GM21737 (cell line): Measurements from ENCODE around the gene AGPAT4.
"Not testable (repeated sequence)": the region's sequence is repeated elsewhere in the genome, so short reads cannot be mapped to it uniquely, and the experiment has no call there.

Source experiments
- ATAC-seq: cut with Tn5 transposase; IDR thresholded peaks from one replicate; pipeline ENCODE4 v1.9.1; 2021; ENCODE audit warnings: mild to moderate bottlenecking, moderate library complexity; ENCODE audit not compliant: unreplicated experiment

Gene AGPAT4

DNA sequence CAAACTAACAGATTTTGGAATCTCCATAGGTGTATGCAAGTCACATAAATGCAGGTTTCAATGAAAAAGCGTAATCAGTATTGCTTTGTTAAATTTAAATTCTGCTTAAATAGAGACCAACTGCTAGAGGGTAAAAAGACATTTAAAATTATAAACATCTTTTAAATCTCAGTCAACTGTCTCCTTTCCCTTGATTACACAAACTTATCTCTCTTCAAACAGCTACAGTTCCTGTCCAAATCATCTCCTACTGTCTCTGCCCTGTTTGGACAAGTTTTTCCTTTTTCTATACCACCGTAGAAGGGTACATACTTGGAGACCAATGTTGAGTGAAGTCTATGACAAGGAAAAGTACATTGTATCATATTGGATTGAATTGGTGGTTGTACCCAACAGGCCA, 43.5 kb downstream of the AGPAT4 start:
- no peak for ATAC-seq

DNA sequence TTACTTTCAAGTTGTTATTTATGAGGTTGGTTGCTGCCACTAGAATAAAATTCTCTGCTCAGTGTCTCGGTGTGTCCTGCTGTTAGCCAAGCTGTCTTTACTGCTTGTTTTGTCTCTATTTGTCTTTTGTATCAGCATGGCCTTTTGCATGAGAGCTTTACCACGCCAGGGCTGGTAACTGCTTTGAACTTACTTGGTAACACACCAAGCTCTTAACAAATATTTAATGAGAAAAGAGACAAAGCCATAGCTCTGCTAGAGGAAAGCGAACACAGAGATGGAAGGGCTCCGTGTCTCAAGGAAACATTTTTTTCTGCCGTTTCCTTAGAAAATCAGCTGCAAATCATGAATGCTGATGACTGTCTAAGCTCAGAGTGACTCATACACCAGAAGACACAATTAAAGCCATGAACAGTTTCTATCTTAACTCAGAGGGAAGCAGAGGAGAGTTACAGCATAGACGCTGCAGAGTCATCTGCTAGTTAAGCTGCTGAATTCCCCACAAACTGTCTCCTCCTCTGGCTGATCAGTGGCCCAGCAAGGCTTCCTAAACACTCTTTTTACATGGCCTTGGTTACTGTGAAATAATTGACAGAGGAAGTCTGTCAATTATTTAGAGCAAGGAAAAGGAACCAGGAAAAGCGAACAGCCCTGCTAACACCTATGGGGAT, 44.8 kb downstream of the AGPAT4 start:
- ATAC-seq = peak; percentile 50

DNA sequence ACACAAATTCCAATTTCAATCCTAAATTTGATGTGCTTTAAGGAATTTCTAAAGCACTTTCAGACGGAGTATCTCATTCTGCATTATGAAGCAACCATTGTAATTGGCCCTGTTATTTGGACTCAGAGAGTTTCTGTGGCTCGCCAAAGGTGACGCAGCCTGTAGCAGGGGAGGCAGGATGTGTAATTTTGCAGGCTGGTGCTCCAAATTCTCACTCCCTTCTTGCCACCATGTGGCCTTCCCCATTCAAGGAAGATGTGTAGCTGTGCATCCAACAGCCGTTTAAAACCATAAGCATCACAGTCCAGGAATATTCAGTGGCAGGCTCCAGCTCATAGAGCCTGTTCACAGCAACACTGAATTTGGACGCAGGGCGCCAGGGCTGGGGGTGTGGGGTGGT, 45.8 kb downstream of the AGPAT4 start:
- no peak for ATAC-seq

DNA sequence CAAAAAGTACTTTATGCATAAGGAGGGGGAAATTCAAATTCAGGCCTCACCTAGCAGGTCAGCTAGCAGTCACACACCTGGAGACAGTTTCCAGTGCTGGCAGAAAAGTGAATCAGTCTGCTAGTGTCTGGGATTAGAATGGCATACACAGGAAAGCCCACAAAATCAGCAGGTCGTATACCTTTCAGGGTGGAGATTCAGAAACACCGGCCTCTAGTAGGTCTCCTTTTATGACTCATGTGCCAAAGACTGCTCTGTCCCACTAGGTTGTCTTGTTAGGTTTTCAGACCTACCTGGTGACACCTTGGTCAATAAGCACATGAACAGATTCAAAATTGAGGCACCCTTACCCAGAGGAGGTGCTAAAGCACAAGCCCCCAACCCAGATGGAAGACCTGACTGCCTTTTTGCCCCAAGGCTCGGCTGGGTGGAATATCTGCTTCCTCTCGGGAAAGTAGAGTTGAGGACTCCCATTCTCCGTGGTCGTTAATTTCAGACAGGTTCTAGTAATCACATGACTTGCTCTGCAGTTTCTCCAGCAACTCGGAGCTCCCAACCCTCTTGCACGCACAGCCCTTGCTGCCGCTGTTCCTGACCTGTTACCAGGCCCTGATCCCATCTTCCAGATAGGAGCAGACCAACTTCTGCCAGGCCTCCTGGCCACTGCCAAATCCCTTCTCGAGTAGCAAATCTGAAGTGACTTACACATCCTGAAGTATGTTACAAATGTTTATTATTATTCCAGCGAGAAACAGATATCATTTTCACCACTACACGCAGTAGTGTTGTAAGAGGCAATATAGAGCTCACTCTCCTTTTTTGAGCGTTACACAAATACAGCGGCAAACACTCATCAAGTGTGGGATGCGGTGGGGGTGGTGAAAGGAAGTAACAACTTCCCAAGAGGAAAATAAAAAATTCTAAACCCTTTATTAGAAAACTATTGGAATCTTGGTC, 46.6 kb downstream of the AGPAT4 start:
- ATAC-seq = no peak

DNA sequence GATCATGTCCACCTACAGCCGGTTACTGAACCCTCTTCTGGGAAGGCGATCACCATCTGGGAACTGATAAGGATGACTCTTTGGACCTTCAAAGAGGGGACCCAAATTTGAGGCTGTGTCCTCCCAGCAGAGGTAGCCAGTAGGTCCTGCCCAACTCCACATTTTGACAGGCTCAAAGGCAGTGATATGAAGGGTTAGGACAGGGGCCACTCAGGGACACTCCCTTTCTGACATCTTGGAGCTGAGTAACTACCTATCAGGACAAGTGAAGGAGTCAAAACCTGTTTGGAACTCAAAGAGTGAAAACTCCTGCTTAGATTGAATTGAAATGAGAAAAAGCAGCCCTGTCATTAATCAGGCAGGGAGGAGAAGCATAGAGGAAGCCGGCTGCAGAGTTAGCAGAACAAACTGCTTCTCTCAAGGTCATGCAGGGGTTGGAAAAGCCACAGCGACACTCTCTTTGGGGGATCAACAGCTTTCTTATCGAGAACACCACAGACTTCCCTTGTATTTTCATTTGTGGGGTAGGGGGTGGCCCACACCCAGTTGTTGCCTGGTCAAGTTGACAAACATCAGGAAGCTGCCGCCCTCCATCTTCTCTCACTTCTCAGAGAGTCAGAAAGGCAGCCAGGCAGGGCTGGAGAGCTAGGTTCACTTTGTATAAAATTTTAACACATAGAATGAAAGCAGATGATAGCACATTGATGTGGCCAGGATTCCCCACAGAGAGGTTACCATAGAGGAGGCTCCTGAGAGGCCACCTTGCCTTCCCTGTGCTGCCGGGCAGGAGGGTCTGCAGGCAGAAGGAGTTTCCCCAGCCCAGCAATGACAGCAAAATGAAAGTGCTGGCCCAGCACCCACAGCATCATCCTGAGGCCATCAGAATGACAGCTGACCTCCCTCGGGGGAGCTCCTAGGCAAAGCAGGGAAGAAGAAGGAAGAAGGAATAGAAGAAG, 47.6 kb downstream of the AGPAT4 start:
- ATAC-seq = no peak

DNA sequence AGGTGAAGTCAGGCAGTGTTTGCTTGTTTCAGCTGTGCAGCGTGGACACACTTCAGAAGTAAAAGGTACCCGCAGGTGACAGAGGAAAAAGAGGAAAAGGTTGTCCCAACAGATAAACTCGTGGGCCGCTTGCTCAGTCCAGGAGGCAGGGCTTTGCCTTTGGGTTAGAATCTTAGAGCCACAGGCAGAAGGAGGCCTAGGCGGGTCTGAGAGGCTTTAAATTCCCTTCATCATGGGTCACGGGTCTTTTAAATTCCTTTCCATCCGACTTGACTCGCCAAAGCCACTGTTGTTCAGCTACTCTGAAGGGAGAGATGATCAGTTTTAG, 48.2 kb downstream of the AGPAT4 start:
- no peak for ATAC-seq

DNA sequence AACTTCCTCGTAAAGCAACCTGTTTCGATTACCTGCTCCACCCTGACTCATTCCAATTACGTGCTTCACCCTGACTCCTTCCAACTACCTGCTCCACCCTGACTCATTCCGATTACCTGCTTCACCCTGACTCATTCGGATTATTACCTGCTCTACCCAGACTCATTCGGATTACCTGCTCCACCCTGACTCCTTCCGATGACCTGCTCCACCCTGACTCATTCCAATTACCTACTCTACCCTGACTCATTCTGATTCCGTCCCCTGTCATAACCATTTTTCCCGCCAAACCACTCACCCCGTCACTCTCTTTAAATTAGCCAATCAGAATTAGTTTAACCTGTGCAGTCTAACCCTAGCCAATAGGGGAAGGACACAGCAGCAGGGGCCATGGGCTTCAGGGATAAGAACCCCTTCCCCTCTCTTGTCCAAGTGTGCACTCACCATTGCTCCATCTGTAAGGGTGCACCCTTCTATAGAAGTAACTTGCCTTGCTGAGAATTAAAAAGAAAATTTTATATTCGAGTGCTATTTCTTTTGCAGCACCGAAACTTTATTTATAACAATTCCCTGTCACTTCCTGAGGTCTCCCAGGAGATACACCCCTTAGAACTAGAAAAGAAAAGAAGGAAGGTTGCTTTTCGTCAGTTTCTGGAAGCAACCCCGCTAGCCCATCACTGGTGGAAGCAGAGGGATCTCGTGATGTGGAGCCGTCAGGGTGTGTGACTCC, 48.7 kb downstream of the AGPAT4 start:
- not testable (repeated sequence) for ATAC-seq

DNA sequence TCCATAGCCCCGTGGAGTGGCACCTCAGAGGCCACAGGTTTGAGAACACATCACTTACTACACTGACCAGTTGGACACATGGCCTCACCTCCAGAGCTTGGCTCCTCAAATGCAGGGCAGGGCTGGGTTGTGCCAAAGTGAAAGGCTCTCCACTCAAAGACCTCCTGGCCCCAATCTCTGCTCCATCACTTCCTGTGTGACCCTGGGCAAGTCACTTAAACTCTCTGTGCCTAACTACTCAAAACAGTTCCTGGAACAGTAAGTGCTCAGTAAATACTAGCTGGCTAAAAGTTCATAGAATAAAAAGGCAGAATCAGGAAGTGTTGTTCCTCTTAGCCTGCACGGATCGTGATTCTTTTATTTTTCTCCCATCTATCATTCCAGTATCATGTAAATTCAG, 50.2 kb downstream of the AGPAT4 start:
- no peak for ATAC-seq

DNA sequence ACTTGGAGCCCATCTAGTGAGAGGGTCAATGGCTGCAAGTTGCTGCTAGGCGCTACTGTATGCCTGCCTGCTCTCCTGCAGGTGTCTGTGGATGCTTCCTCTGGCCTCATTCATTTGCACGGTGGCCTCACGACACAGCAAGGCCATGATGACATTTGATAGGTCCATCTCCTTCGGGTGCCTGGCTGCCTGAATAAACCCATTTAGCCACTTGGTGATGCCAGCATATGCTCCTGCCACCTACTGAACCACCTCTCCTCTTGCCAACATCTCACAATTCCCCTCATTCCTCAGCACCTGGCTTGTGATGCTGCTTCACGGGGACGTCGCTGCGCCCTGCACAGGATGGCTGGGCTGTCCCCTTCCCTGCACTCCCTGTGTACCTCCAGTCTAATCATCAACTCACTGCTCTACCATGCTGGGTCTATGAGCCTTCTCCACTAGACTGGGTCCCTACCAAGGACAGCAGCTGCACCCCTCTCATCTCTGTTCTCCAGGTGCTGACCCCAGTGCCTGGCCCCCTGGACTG, 51.1 kb downstream of the AGPAT4 start:
- no peak for ATAC-seq

DNA sequence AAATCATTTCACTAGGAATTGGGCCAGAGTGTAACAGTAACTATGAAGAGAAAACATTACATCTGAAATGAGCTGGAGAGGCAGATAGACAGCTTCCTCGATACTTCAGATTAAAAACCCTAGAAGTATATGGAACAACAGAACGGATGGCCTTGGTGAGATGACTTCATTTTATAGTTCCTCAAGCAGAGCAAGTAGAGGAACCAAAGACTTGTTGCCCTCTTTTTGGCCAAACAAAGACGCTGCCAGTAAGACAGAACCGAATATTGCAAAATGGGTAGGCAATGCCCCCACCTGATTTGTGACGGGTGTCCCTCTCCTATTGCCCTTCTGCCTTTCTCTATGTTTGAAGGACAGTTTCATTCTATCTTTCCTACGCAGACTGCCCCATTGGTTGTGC, 53.5 kb downstream of the AGPAT4 start:
- ATAC-seq = no peak

DNA sequence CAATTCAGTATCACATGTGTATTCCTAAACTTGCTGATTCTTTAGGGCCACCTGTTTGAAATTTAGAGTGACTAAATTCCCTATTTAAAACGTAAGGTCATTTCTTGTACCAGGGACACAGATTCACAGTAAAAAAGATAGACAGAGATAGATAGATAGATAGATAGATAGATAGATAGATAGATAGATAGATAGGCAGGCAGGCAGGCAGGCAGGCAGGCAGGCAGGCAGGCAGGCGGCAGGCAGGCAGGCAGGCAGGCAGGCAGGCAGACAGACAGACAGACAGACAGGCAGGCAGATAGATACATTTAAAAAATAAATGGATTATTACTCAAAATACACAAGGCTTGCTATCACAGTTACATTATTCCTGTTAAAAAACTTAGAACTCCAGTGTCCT, 54.2 kb downstream of the AGPAT4 start:
- no peak for ATAC-seq

DNA sequence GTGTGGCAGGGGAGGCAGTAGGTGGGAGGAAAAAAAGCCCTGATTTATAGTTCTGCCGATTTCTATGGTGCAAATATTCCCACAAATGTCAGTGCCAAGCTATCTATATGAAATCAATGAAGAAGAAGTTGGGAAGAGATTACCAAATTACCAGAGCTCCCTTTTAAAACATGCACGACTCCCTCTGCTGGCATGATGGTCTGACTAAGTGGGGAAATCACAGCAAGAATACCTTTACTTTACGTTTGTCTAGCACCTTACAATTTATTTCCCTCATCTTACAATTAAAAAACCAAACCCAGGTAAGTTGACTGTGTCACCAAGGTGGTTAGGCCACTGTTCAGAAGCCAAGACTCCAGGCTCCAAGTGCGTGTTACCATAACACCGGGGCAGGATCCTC, 55.6 kb downstream of the AGPAT4 start:
- no peak for ATAC-seq

DNA sequence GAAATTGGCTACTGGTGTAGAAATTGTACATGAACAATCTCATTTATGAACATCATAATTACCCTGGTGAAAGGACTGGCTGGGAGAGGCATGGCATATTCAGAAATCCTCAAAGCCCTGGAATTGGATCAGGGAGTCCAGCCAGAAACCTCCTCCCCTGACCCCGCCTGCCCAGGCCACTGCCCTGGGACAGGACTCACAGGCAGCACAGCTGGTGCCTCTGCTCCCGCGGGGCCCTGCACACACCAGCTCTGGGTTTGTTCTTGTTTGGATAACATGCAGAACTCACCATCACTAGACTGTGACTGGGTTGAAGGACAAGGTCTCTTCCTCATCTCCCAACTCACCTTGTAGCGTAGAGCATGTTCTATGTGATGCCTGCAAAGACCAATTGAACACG, 56.2 kb downstream of the AGPAT4 start:
- ATAC-seq = no peak

DNA sequence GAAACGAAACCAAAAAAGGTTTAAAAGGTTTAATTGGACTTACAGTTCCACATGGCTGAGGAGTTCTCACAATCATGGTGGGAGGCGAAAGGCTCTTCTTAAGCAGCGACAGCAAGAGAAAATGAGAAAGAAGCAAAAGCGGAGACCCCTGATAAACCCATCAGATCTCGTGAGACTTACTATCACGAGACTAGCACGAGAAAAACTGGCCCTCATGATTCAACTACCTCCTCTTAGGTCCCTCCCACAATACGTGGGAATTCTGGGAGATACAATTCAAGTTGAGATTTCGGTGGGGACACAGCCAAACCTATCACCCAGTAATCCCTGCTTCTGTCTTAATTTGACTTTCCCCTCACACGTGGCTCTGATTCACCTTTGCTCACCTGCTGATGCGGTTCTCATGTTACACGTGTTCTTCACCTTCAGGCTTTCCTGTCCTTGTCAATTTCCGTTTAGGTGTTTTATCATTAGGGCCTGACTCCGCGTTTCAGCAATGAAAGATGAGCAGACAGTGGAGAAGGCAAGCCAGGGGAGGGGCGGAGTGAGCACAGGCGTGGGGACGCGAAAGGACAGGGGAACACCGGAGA, 57.1 kb downstream of the AGPAT4 start:
- no peak for ATAC-seq

DNA sequence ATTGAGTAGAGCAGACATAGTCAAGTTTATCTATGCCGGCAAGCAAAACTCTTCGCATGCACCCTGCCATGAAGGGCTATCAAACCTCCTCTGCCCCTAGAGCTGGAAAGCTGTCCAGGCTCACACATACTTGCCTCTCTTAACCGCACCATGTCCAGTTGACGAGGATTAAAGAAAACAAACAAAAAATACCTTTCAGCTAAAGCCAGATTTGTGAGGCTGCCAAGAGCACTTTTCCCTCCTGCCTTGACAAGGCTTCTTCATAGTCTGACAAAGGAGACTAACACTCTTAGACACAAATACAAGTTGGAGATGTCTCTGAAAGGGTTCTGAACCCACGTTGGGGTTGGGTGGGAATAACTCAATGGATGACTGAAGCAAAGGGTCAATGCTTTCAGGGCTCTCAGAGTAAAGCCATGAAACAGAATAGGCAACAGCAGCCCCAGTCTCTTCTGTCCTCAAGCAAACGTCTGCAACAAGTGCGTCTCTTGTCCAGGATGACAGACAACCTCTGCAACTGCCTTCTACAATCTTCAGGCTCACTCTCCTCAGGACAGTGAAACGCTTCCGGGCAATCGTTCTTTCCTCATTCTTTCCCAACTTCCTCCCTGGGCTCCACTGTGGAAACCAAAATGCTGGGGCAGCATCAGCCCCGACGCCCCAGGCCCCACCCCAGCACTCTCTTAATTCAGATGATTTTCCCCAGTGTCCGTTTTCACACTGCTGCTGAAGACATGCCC, 57.8 kb downstream of the AGPAT4 start:
- ATAC-seq = no peak

DNA sequence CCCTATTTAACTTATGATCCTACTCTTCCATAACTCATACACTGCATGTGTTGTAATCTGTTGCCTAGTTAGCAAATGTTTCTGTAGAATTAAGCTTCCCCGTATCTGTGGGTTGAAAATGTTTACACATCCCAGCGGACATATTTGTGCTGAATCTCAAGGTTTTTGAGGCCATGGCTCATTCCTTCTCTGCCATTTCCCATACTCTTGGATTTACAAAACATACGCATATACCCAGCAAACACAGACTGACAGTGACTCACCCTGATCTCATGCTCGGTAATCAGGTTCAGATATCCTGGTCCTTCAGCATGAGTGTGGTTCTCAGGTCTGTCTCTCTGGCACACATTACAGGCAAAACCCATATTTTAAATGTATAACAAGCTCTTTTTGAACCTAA, 58.7 kb downstream of the AGPAT4 start:
- no peak for ATAC-seq

DNA sequence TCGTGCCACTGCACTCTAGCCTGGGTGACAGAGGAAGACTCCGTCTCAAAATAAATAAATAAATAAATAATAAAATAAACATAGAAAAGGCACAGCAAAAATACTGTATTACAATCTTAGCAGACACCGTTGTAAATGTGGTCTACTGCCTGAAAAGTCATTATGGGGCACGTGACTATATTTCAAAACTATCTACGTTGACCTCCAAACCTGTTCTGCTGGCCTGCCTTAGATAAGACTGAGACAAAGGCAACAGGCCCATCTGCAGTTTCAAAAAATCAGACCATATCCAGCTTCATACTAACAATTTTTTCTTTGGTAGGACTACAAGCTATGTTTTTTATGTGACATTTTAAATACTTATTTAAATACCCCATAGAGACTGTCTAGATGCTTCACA, 59.1 kb downstream of the AGPAT4 start:
- ATAC-seq = no peak

DNA sequence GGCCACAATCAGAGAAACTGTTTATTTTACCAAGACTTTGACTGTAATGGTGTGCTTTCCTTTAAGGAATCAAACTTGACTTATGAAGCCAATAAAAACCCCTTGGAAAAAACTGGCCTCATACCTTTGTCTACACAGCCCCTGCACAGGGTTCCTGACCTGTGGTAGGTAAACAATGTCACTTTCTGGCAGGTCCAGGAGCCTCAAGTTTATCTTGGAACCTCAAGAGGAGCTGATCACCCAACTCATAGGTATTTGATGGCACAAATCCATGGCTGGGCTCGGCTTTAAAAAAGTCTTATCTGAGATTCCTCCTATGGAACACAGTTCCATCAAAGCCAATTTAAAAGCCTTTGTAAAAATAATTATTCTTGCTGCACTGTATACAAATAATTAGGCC, 61.0 kb downstream of the AGPAT4 start:
- ATAC-seq = no peak

DNA sequence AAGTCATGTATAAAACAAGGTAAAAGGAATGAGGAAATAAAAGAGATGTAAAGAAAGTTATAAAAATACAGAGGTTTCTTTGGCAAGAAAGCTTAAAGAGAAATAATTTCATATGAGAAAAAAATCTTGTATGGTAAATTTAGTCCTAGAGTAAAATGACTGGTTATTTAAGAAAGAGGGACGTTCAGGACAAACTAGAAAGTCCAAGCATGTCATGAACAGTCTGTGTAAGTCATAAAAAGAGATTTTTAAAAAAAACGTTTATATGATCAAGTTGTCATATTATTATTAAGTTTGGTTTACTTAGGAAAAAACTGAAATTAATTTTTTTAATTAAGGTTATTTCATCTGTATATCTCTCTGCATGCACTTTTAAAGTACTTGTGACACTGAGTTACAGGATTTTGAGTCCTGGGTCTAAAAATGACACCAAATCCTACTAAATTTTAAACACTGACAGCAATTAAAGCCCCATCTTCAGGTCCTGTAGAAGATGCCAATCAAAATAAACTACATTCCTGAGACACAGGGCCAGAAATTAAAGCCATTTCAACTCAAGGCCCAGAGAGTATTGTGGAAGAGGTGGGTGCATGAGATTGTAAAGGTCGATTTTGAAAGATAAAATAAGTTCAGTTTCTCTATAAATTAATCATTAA, 62.4 kb downstream of the AGPAT4 start:
- ATAC-seq = no peak
